GM23338 (cell line): Measurements from ENCODE around the gene GSG1L. TPM values are rescaled to one million over a fixed set of nuclear protein-coding genes. Genes with fewer than 3 reads are reported as not detected.

Experiments used
- ATAC-seq: fragments of 200-7000 bp; cut with Tn5 transposase; 3 replicates; pipeline ENCODE4 v1.9.1; 2020
- DNase-seq: peaks from one replicate; pipeline ENCODE4 v3.0.0-alpha.2; 2015; ENCODE audit warnings: low spot score
- H2AFZ ChIP-seq: fragments of 200-600 bp; sonication (generic); 2 replicates; pipeline ENCODE4 v1.8.0; 2016; ENCODE audit warnings: antibody characterized with exemption, mild to moderate bottlenecking, moderate library complexity
- H3F3A ChIP-seq: fragments of 200-600 bp; sonication (generic); replicated peaks from 2 replicates; pipeline ENCODE4 v1.8.0; 2017; ENCODE audit warnings: antibody characterized with exemption, mixed run types, low read depth
- H3K27ac ChIP-seq: fragments of 200-600 bp; sonication (generic); 2 replicates; pipeline ENCODE4 v1.6.1; 2016; ENCODE audit warnings: low read depth
- H3K27me3 ChIP-seq: fragments of 200-600 bp; sonication (generic); 2 replicates; pipeline ENCODE4 v1.8.0; 2016; ENCODE audit warnings: mild to moderate bottlenecking, mixed run types, moderate library complexity; ENCODE audit not compliant: insufficient read depth
- H3K36me3 ChIP-seq: fragments of 200-600 bp; sonication (generic); 2 replicates; pipeline ENCODE4 v1.8.0; 2016; ENCODE audit warnings: mild to moderate bottlenecking; ENCODE audit not compliant: insufficient read depth
- H3K4me1 ChIP-seq: fragments of 200-600 bp; sonication (generic); 2 replicates; pipeline ENCODE4 v1.8.0; 2016; ENCODE audit warnings: mild to moderate bottlenecking, moderate library complexity; ENCODE audit not compliant: insufficient read depth
- H3K4me2 ChIP-seq: fragments of 200-600 bp; sonication (generic); 2 replicates; pipeline ENCODE4 v1.7.1; 2017; ENCODE audit warnings: mixed run types
- H3K4me3 ChIP-seq: fragments of 200-600 bp; sonication (generic); 2 replicates; pipeline ENCODE4 v1.6.1; 2016; ENCODE audit warnings: mixed run types
- H3K79me2 ChIP-seq: fragments of 200-600 bp; sonication (generic); replicated peaks from 2 replicates; pipeline ENCODE4 v1.8.0; 2017; ENCODE audit warnings: mild to moderate bottlenecking; ENCODE audit not compliant: insufficient read depth
- H3K9me2 ChIP-seq: fragments of 200-600 bp; sonication (generic); 2 replicates; pipeline ENCODE4 v1.8.0; 2017; ENCODE audit not compliant: insufficient read depth
- H4K20me1 ChIP-seq: fragments of 200-600 bp; sonication (generic); replicated peaks from 2 replicates; pipeline ENCODE4 v1.8.0; 2017; ENCODE audit warnings: mild to moderate bottlenecking; ENCODE audit not compliant: insufficient read depth
- H3K27ac Mint-ChIP-seq: 2 replicates; pipeline ENCODE4 v1.8.0; 2020; ENCODE audit warnings: inconsistent platforms, mild to moderate bottlenecking, moderate library complexity, mixed read lengths
- H3K27me3 Mint-ChIP-seq: 3 replicates; pipeline ENCODE4 v1.8.0; 2022; ENCODE audit warnings: low read depth, mild to moderate bottlenecking, moderate library complexity, mixed read lengths, inconsistent platforms; ENCODE audit not compliant: insufficient read depth, poor library complexity
- H3K36me3 Mint-ChIP-seq: 3 replicates; pipeline ENCODE4 v1.8.0; 2021; ENCODE audit warnings: low read depth, mild to moderate bottlenecking, inconsistent platforms, moderate library complexity, mixed read lengths
- H3K4me1 Mint-ChIP-seq: 3 replicates; pipeline ENCODE4 v1.8.0; 2020; ENCODE audit warnings: mild to moderate bottlenecking, inconsistent platforms, mixed read lengths
- H3K4me3 Mint-ChIP-seq: 3 replicates; pipeline ENCODE4 v1.8.0; 2021; ENCODE audit warnings: moderate library complexity, mild to moderate bottlenecking, inconsistent platforms, mixed read lengths
- H3K9me3 Mint-ChIP-seq: 3 replicates; pipeline ENCODE4 v1.8.0; 2020; ENCODE audit warnings: moderate library complexity, mild to moderate bottlenecking, inconsistent platforms, mixed read lengths
- CREB1 ChIP-seq: fragments of 250-450 bp; sonication (Bioruptor Pico); IDR thresholded peaks from 2 replicates; pipeline ENCODE4 v1.5.0; 2020; ENCODE audit warnings: low read depth, mild to moderate bottlenecking, moderate library complexity
- EZH2 ChIP-seq: fragments of 200-600 bp; sonication (generic); IDR thresholded peaks from one replicate; pipeline ENCODE4 v1.8.0; 2017; ENCODE audit warnings: antibody characterized with exemption, mild to moderate bottlenecking, low read depth; ENCODE audit not compliant: unreplicated experiment
- EZH2phosphoT487 ChIP-seq: fragments of 200-600 bp; sonication (generic); IDR thresholded peaks from one replicate; pipeline ENCODE4 v1.8.1; 2018; ENCODE audit warnings: antibody characterized with exemption; ENCODE audit not compliant: unreplicated experiment
- JUNB ChIP-seq: IDR thresholded peaks from one replicate; pipeline ENCODE4 v1.6.1; 2016; ENCODE audit warnings: antibody characterized with exemption; ENCODE audit not compliant: unreplicated experiment
- NANOG ChIP-seq: IDR thresholded peaks from 2 replicates; pipeline ENCODE4 v1.6.1; 2016; ENCODE audit warnings: antibody characterized with exemption, borderline replicate concordance
- POLR2AphosphoS5 ChIP-seq: IDR thresholded peaks from 2 replicates; pipeline ENCODE4 v1.6.1; 2016; ENCODE audit warnings: antibody characterized with exemption, low read depth
- STAT1 ChIP-seq: IDR thresholded peaks from one replicate; pipeline ENCODE4 v1.6.1; 2016; ENCODE audit warnings: antibody characterized with exemption; ENCODE audit not compliant: unreplicated experiment
- ZNF114 ChIP-seq: fragments of 250-450 bp; sonication (Bioruptor Pico); IDR thresholded peaks from 2 replicates; pipeline ENCODE4 v1.5.0; 2020; ENCODE audit warnings: mild to moderate bottlenecking, moderate library complexity
- ZNF331 ChIP-seq: fragments of 250-450 bp; sonication (Bioruptor Pico); IDR thresholded peaks from 2 replicates; pipeline ENCODE4 v1.5.0; 2020; ENCODE audit warnings: low read depth, mild to moderate bottlenecking, moderate library complexity
- polyA plus RNA-seq: library from polyadenylated mRNA; unstranded; fragments of >200 nt; fragmentation: Nextera tagmentation; extraction: Ambion mirVana; gene quantifications from 2 replicates; pipeline ENCODE4 v1.2.1, GENCODE V29; 2016
- total RNA-seq: library from RNA; depleted of rRNA; stranded (reverse); fragments of >200 nt; shearing (Covaris generic); gene quantifications from 2 replicates; pipeline ENCODE4 v1.2.3, GENCODE V29; 2014
- TF ChIP-seq, protein P1 (sequence below), 2 experiments: fragments of 200-600 bp in 1 of 2; sonication (generic) in 1 of 2; conservative IDR thresholded peaks; 2 replicates each; pipeline versions ENCODE4 v1.5.1 to v1.6.1; 2016 to 2017; ENCODE audit warnings: antibody characterized with exemption in 2 of 2, low read depth in 2 of 2, mild to moderate bottlenecking in 2 of 2, moderate library complexity in 1 of 2
- TF ChIP-seq, protein P2 (sequence below): IDR thresholded peaks from 2 replicates; pipeline ENCODE4 v1.6.1; 2016; ENCODE audit warnings: antibody characterized with exemption
- TF ChIP-seq, protein P3 (sequence below): fragments of 250-450 bp; sonication (Bioruptor Pico); IDR thresholded peaks from 2 replicates; pipeline ENCODE4 v1.5.0; 2020; ENCODE audit warnings: mild to moderate bottlenecking, moderate library complexity

Gene GSG1L
- total and polyA plus RNA-seq, 2 experiments from 2014 or later: 0.36 to 0.63 TPM

DNA sequence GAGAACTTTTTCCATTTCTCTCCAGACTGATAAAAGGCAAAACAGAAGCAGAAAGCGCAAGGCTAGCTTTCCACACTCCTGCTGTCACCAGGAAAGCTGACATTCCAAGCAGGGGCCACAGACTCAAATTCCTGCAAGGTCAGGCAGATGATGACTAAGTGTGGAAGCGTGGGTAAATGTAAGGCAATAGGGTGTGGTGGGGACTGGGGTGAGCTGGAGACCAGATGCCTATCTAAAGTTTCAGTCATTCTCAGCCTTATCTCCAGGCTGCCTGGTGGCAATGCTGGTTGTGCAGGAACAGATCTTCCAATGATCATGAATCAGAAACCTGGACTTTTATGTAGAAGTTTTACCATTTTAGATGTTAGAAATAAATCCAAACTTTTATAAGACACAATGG is 224.1 kb downstream of the GSG1L start (continued):
- TF ChIP-seq, protein P1, sequence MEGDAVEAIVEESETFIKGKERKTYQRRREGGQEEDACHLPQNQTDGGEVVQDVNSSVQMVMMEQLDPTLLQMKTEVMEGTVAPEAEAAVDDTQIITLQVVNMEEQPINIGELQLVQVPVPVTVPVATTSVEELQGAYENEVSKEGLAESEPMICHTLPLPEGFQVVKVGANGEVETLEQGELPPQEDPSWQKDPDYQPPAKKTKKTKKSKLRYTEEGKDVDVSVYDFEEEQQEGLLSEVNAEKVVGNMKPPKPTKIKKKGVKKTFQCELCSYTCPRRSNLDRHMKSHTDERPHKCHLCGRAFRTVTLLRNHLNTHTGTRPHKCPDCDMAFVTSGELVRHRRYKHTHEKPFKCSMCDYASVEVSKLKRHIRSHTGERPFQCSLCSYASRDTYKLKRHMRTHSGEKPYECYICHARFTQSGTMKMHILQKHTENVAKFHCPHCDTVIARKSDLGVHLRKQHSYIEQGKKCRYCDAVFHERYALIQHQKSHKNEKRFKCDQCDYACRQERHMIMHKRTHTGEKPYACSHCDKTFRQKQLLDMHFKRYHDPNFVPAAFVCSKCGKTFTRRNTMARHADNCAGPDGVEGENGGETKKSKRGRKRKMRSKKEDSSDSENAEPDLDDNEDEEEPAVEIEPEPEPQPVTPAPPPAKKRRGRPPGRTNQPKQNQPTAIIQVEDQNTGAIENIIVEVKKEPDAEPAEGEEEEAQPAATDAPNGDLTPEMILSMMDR (conservative IDR thresholded peaks at IDR 0.05; ENCODE audit: low read depth in 2 of 2): no peak
- TF ChIP-seq JUNB (no peak), ZNF114 (CRISPR knock-in tag) (no peak), EZH2 (no peak), CREB1 (CRISPR knock-in tag) (no peak), NANOG (no peak), STAT1 (no peak), EZH2phosphoT487 (no peak)
- TF ChIP-seq, protein P2, sequence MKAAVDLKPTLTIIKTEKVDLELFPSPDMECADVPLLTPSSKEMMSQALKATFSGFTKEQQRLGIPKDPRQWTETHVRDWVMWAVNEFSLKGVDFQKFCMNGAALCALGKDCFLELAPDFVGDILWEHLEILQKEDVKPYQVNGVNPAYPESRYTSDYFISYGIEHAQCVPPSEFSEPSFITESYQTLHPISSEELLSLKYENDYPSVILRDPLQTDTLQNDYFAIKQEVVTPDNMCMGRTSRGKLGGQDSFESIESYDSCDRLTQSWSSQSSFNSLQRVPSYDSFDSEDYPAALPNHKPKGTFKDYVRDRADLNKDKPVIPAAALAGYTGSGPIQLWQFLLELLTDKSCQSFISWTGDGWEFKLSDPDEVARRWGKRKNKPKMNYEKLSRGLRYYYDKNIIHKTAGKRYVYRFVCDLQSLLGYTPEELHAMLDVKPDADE: no peak

DNA sequence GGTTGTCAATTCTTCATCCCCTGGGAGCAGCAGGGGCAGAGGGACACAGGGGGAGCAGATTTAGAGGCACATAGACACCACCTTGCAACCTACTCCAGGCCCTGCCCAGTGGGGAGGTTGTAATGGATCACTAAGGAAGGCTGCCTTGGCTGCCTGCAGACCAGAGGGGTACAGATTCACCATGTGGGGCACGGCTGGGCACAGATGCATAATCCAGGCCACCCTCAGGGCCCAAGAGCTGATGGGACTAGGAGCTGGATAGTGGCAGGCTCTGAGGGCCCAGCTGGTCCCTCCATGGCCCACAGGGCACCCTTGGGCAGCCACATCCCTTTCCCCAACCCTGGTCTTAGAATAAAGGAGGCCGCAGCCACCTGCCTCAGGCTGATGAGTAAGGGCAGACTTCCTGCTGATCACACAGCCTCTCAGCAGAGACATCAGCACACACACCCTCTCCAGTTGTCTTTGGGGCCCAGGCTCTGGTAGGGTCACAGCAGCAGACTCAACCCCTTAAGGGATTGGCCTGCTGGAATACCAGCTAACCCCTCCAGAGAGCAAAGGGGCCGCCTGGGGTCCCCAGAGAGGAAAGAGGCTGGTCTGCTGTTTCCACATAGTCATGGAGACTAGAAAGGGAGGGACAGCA is 224.9 kb downstream of the GSG1L start:
- H3K9me3 Mint-ChIP-seq: no peaks in the 10 kb centered on the region
- H3K4me3 ChIP-seq: no peak overlapping the region
- H3K4me1 Mint-ChIP-seq: no peaks in the 10 kb centered on the region; the same call in 2 of the 3 replicates
- no peaks in the 10 kb centered on the region for H3K4me1 ChIP-seq
- H2AFZ ChIP-seq: no peak overlapping the region
- TF ChIP-seq EZH2phosphoT487 (no peak), EZH2 (no peak), NANOG (no peak), CREB1 (CRISPR knock-in tag) (no peak), JUNB (no peak), ZNF114 (CRISPR knock-in tag) (no peak), POLR2AphosphoS5 (no peak), ZNF331 (CRISPR knock-in tag) (no peak)
- TF ChIP-seq, protein P3, sequence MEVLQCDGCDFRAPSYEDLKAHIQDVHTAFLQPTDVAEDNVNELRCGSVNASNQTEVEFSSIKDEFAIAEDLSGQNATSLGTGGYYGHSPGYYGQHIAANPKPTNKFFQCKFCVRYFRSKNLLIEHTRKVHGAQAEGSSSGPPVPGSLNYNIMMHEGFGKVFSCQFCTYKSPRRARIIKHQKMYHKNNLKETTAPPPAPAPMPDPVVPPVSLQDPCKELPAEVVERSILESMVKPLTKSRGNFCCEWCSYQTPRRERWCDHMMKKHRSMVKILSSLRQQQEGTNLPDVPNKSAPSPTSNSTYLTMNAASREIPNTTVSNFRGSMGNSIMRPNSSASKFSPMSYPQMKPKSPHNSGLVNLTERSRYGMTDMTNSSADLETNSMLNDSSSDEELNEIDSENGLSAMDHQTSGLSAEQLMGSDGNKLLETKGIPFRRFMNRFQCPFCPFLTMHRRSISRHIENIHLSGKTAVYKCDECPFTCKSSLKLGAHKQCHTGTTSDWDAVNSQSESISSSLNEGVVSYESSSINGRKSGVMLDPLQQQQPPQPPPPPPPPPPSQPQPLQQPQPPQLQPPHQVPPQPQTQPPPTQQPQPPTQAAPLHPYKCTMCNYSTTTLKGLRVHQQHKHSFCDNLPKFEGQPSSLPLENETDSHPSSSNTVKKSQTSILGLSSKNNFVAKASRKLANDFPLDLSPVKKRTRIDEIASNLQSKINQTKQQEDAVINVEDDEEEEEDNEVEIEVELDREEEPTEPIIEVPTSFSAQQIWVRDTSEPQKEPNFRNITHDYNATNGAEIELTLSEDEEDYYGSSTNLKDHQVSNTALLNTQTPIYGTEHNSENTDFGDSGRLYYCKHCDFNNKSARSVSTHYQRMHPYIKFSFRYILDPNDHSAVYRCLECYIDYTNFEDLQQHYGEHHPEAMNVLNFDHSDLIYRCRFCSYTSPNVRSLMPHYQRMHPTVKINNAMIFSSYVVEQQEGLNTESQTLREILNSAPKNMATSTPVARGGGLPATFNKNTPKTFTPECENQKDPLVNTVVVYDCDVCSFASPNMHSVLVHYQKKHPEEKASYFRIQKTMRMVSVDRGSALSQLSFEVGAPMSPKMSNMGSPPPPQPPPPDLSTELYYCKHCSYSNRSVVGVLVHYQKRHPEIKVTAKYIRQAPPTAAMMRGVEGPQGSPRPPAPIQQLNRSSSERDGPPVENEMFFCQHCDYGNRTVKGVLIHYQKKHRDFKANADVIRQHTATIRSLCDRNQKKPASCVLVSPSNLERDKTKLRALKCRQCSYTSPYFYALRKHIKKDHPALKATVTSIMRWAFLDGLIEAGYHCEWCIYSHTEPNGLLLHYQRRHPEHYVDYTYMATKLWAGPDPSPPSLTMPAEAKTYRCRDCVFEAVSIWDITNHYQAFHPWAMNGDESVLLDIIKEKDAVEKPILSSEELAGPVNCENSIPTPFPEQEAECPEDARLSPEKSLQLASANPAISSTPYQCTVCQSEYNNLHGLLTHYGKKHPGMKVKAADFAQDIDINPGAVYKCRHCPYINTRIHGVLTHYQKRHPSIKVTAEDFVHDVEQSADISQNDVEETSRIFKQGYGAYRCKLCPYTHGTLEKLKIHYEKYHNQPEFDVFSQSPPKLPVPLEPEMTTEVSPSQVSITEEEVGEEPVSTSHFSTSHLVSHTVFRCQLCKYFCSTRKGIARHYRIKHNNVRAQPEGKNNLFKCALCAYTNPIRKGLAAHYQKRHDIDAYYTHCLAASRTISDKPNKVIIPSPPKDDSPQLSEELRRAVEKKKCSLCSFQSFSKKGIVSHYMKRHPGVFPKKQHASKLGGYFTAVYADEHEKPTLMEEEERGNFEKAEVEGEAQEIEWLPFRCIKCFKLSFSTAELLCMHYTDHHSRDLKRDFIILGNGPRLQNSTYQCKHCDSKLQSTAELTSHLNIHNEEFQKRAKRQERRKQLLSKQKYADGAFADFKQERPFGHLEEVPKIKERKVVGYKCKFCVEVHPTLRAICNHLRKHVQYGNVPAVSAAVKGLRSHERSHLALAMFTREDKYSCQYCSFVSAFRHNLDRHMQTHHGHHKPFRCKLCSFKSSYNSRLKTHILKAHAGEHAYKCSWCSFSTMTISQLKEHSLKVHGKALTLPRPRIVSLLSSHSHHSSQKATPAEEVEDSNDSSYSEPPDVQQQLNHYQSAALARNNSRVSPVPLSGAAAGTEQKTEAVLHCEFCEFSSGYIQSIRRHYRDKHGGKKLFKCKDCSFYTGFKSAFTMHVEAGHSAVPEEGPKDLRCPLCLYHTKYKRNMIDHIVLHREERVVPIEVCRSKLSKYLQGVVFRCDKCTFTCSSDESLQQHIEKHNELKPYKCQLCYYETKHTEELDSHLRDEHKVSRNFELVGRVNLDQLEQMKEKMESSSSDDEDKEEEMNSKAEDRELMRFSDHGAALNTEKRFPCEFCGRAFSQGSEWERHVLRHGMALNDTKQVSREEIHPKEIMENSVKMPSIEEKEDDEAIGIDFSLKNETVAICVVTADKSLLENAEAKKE (CRISPR knock-in tag): no peak
- TF ChIP-seq, protein P2: no peak
- no peaks in the 10 kb centered on the region for H3K9me2 ChIP-seq
- DNase-seq: no peak
- H3K27ac ChIP-seq: no peak overlapping the region
- H3K27me3 Mint-ChIP-seq: peaks cover 10% of the 10 kb centered on the region
- no peaks in the 10 kb centered on the region for H3F3A ChIP-seq
- H3K4me2 ChIP-seq: no peak overlapping the region
- no peak overlapping the region for H3K4me3 Mint-ChIP-seq
- H3K79me2 ChIP-seq: no peaks in the 10 kb centered on the region
- no peaks in the 10 kb centered on the region for H4K20me1 ChIP-seq
- H3K36me3 Mint-ChIP-seq: no peaks in the 10 kb centered on the region
- H3K27me3 ChIP-seq: no peaks in the 10 kb centered on the region
- H3K36me3 ChIP-seq: no peaks in the 10 kb centered on the region
- H3K27ac Mint-ChIP-seq: no peak overlapping the region
- no peak for ATAC-seq
